HepG2 (cell line): ENCODE measurements around the gene ADORA2B. TPM values are rescaled to one million over a fixed set of nuclear protein-coding genes. Genes with fewer than 3 reads are reported as not detected.

Experiments
- ATF7-NPFF ChIP-seq: sonication (generic); formaldehyde crosslinking; IDR thresholded peaks from 2 replicates; pipeline ENCODE4 v1.8.1; 2023; ENCODE audit warnings: mild to moderate bottlenecking, low read depth, missing genetic modification reagents, moderate library complexity
- BRD4 ChIP-seq: sonication (generic); formaldehyde crosslinking; IDR thresholded peaks from 2 replicates; pipeline ENCODE4 v1.4.0; 2020; ENCODE audit warnings: missing genetic modification reagents
- CCDC6 ChIP-seq: sonication (generic); formaldehyde crosslinking; IDR thresholded peaks from 2 replicates; pipeline ENCODE4 v1.8.1; 2022; ENCODE audit warnings: mild to moderate bottlenecking, missing genetic modification reagents, moderate library complexity
- FOXO1 ChIP-seq: sonication (generic); formaldehyde crosslinking; IDR thresholded peaks from 2 replicates; pipeline ENCODE4 v1.4.0; 2020; ENCODE audit warnings: missing genetic modification reagents
- HBP1 ChIP-seq: IDR thresholded peaks from 2 replicates; pipeline ENCODE4 v1.6.1; 2016; ENCODE audit warnings: low read depth, control low read depth
- HIVEP1 ChIP-seq: sonication (generic); formaldehyde crosslinking; IDR thresholded peaks from 2 replicates; pipeline ENCODE4 v1.4.0; 2020; ENCODE audit warnings: mild to moderate bottlenecking, missing genetic modification reagents
- HOXA9 ChIP-seq: sonication (generic); formaldehyde crosslinking; IDR thresholded peaks from 2 replicates; pipeline ENCODE4 v1.8.1; 2022; ENCODE audit warnings: missing genetic modification reagents, mild to moderate bottlenecking, moderate library complexity, borderline replicate concordance
- KLF6 ChIP-seq: IDR thresholded peaks from 2 replicates; pipeline ENCODE4 v1.8.0; 2016; ENCODE audit warnings: missing biosample characterization, missing genetic modification reagents
- NFATC3 ChIP-seq: sonication (generic); formaldehyde crosslinking; IDR thresholded peaks from 2 replicates; pipeline ENCODE4 v1.5.1; 2020; ENCODE audit warnings: mild to moderate bottlenecking, missing genetic modification reagents
- SOX6 ChIP-seq, 2 experiments: fragments of 450-650 bp in 1 of 2; sonication (generic) in 1 of 2; formaldehyde crosslinking in 1 of 2; IDR thresholded peaks; 2 replicates each; pipeline versions ENCODE4 v1.4.0 to v1.6.1; 2017 to 2020; ENCODE audit warnings: antibody characterized with exemption in 1 of 2, mild to moderate bottlenecking in 1 of 2, missing genetic modification reagents in 1 of 2
- THAP9 ChIP-seq: sonication (generic); formaldehyde crosslinking; IDR thresholded peaks from 2 replicates; pipeline ENCODE4; 2020; ENCODE audit warnings: missing genetic modification reagents, mild to moderate bottlenecking, borderline replicate concordance
- ZMYM2 ChIP-seq: sonication (generic); formaldehyde crosslinking; IDR thresholded peaks from 2 replicates; pipeline ENCODE4 v1.8.0; 2022; ENCODE audit warnings: mild to moderate bottlenecking, missing genetic modification reagents
- ZNF546 ChIP-seq: sonication (generic); formaldehyde crosslinking; conservative IDR thresholded peaks from 2 replicates; pipeline ENCODE4 v1.8.1; 2023; ENCODE audit warnings: mild to moderate bottlenecking, missing genetic modification reagents
- ZNF550 ChIP-seq: sonication (generic); formaldehyde crosslinking; IDR thresholded peaks from 2 replicates; pipeline ENCODE4 v1.4.0; 2020; ENCODE audit warnings: mild to moderate bottlenecking, missing genetic modification reagents, borderline replicate concordance
- ZNF747 ChIP-seq: sonication (generic); formaldehyde crosslinking; IDR thresholded peaks from 2 replicates; pipeline ENCODE4 v1.8.1; 2023; ENCODE audit warnings: missing genetic modification reagents, mild to moderate bottlenecking, borderline replicate concordance
- ZNF772 ChIP-seq: sonication (generic); formaldehyde crosslinking; IDR thresholded peaks from 2 replicates; pipeline ENCODE4 v1.5.0; 2020; ENCODE audit warnings: mild to moderate bottlenecking, missing genetic modification reagents
- polyA plus RNA-seq, 8 experiments: library from polyadenylated mRNA; depleted of rRNA in 3 of 8; stranded (reverse) in 7 of 8; unstranded in 1 of 8; fragments of >200 nt; fragmentation: Illumina TruSeq in 4 of 8; extraction: Trizol in 4 of 8; gene quantifications; 2 replicates each; pipeline versions ENCODE4 v1.2.1 to v1.2.3, GENCODE V29; 2011 to 2016; ENCODE audit warnings: low read depth in 4 of 8, missing spikeins in 1 of 8, mixed read lengths in 1 of 8; ENCODE audit not compliant: insufficient read depth in 1 of 8
- total RNA-seq, 5 experiments: library from RNA; depleted of rRNA; stranded (reverse); fragments of >200 nt; fragmentation: Illumina TruSeq; extraction: Trizol; gene quantifications; 2 replicates each; pipeline ENCODE4 v1.2.3, GENCODE V29; 2016; ENCODE audit warnings: low read depth in 1 of 5
- TF ChIP-seq, protein P1 (sequence below): sonication (generic); formaldehyde crosslinking; IDR thresholded peaks from 2 replicates; pipeline ENCODE4 v1.5.0; 2020; ENCODE audit warnings: mild to moderate bottlenecking, missing genetic modification reagents
- TF ChIP-seq, protein P2 (sequence below): fragments of 450-650 bp; IDR thresholded peaks from 2 replicates; pipeline ENCODE4 v1.6.1; 2017; ENCODE audit warnings: mild to moderate bottlenecking

Gene ADORA2B
- total and polyA plus RNA-seq, 2 of the 13 experiments (the other 11 are each of a cell fraction or from before 2014, with no cell fraction given) = 10.4 to 20.0 TPM

- TF ChIP-seq ZMYM2 (CRISPR knock-in tag) (0 out of 2 replicates have a peak, but pooled peaks have one; percentile 12), HBP1 (CRISPR knock-in tag) (peak; percentile 93), ZNF546 (CRISPR knock-in tag) (no peak; the same call in 1 of the 2 replicates), FOXO1 (CRISPR knock-in tag) (peak; percentile 81), ZNF772 (CRISPR knock-in tag) (peak; percentile 98), THAP9 (CRISPR knock-in tag) (peak; percentile 78; the same call in 1 of the 2 replicates), NFATC3 (CRISPR knock-in tag) (peak; percentile 94; the same call in 1 of the 2 replicates), HIVEP1 (peak; percentile 98), HOXA9 (CRISPR knock-in tag) (peak; percentile 97), ATF7-NPFF (CRISPR knock-in tag) (peak; percentile 91), KLF6 (peak; percentile 91), ZNF550 (no peak), ZNF747 (CRISPR knock-in tag) (peak; percentile 98), BRD4 (CRISPR knock-in tag) (peak; percentile 93), CCDC6 (CRISPR knock-in tag) (peak; percentile 99), SOX6 (IDR thresholded peaks at IDR 0.05) (no peak), SOX6 (CRISPR knock-in tag; IDR thresholded peaks at IDR 0.05) (peak; percentile 87)
- TF ChIP-seq, protein P1, sequence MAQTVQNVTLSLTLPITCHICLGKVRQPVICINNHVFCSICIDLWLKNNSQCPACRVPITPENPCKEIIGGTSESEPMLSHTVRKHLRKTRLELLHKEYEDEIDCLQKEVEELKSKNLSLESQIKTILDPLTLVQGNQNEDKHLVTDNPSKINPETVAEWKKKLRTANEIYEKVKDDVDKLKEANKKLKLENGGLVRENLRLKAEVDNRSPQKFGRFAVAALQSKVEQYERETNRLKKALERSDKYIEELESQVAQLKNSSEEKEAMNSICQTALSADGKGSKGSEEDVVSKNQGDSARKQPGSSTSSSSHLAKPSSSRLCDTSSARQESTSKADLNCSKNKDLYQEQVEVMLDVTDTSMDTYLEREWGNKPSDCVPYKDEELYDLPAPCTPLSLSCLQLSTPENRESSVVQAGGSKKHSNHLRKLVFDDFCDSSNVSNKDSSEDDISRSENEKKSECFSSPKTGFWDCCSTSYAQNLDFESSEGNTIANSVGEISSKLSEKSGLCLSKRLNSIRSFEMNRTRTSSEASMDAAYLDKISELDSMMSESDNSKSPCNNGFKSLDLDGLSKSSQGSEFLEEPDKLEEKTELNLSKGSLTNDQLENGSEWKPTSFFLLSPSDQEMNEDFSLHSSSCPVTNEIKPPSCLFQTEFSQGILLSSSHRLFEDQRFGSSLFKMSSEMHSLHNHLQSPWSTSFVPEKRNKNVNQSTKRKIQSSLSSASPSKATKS (CRISPR knock-in tag) = no peak
- TF ChIP-seq, protein P2, sequence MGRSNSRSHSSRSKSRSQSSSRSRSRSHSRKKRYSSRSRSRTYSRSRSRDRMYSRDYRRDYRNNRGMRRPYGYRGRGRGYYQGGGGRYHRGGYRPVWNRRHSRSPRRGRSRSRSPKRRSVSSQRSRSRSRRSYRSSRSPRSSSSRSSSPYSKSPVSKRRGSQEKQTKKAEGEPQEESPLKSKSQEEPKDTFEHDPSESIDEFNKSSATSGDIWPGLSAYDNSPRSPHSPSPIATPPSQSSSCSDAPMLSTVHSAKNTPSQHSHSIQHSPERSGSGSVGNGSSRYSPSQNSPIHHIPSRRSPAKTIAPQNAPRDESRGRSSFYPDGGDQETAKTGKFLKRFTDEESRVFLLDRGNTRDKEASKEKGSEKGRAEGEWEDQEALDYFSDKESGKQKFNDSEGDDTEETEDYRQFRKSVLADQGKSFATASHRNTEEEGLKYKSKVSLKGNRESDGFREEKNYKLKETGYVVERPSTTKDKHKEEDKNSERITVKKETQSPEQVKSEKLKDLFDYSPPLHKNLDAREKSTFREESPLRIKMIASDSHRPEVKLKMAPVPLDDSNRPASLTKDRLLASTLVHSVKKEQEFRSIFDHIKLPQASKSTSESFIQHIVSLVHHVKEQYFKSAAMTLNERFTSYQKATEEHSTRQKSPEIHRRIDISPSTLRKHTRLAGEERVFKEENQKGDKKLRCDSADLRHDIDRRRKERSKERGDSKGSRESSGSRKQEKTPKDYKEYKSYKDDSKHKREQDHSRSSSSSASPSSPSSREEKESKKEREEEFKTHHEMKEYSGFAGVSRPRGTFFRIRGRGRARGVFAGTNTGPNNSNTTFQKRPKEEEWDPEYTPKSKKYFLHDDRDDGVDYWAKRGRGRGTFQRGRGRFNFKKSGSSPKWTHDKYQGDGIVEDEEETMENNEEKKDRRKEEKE = no peak
Measured at GRCh38 chr17:15999141-15999973, 54.4 kb downstream of the ADORA2B start, which contains the start of the genes TTC19 and ZSWIM7 (continued).
